HEK293 (cell line): Measurements from ENCODE around the gene CERS3.

ENCODE experiments used
- CTCF ChIA-PET: fragments of 350-600 bp; formaldehyde crosslinking; extraction: SDS; loops from one replicate; lab custom pipeline; 2021; ENCODE audit warnings: antibody characterized with exemption; lab: Yijun Ruan, JAX
- POLR2A ChIA-PET: fragments of 300-600 bp; formaldehyde crosslinking; extraction: SDS; loops from one replicate; lab custom pipeline; 2020; ENCODE audit warnings: antibody characterized with exemption, inconsistent platforms; lab: Yijun Ruan, JAX
- H3K27ac ChIP-seq: fragments of 200-500 bp; sonication (Bioruptor generic); 2 replicates; pipeline ENCODE4 v1.5.1; 2014; ENCODE audit warnings: low read depth, low read length, control low read depth, inconsistent platforms; ENCODE audit errors: extremely low read depth
- H3K36me3 ChIP-seq, 2 experiments: fragments of 200-500 bp in 1 of 2; sonication (Bioruptor generic) in 1 of 2; 1 replicate in 1 of 2; 2 replicates in 1 of 2; pipeline ENCODE4 v1.5.1; 2014 to 2017; ENCODE audit warnings: inconsistent platforms in 2 of 2, low read length in 2 of 2; ENCODE audit not compliant: control insufficient read depth in 2 of 2, insufficient read depth in 1 of 2
- H3K4me1 ChIP-seq: fragments of 200-500 bp; sonication (Bioruptor generic); 2 replicates; pipeline ENCODE4 v1.5.1; 2014; ENCODE audit warnings: mild to moderate bottlenecking, low read length, inconsistent platforms; ENCODE audit not compliant: control insufficient read depth, insufficient read depth
- H3K4me3 ChIP-seq: 2 replicates; pipeline ENCODE4 v1.5.1; 2011; ENCODE audit warnings: low read depth, mild to moderate bottlenecking, control low read depth, low read length, moderate library complexity
- H3K9me3 ChIP-seq: fragments of 200-500 bp; sonication (Bioruptor generic); 2 replicates; pipeline ENCODE4 v1.5.1; 2014; ENCODE audit warnings: low read depth, low read length, inconsistent platforms; ENCODE audit not compliant: control insufficient read depth, insufficient read depth
- FEZF1 ChIP-seq: fragments of 450-650 bp; formaldehyde crosslinking; IDR thresholded peaks from 2 replicates; pipeline ENCODE4 v1.5.1; 2016; ENCODE audit warnings: missing biosample characterization, missing genetic modification characterization
- IKZF3 ChIP-seq: fragments of 450-650 bp; IDR thresholded peaks from 2 replicates; pipeline ENCODE4 v1.5.0; 2018; ENCODE audit warnings: missing biosample characterization, mild to moderate bottlenecking, missing genetic modification characterization, moderate library complexity
- OVOL3 ChIP-seq: fragments of 450-650 bp; formaldehyde crosslinking; IDR thresholded peaks from 2 replicates; pipeline ENCODE4 v1.5.1; 2016; ENCODE audit warnings: missing biosample characterization, missing genetic modification characterization
- RBAK ChIP-seq: fragments of 450-650 bp; formaldehyde crosslinking; IDR thresholded peaks from 2 replicates; pipeline ENCODE4 v1.5.1; 2016; ENCODE audit warnings: missing biosample characterization, missing genetic modification characterization
- SP7 ChIP-seq: fragments of 450-650 bp; formaldehyde crosslinking; IDR thresholded peaks from 2 replicates; pipeline ENCODE4 v1.5.1; 2016; ENCODE audit warnings: missing biosample characterization, missing genetic modification characterization
- YY2 ChIP-seq: fragments of 450-650 bp; formaldehyde crosslinking; IDR thresholded peaks from 2 replicates; pipeline ENCODE4 v1.5.1; 2016; ENCODE audit warnings: missing biosample characterization, missing genetic modification characterization
- ZNF121 ChIP-seq: fragments of 450-650 bp; formaldehyde crosslinking; IDR thresholded peaks from 2 replicates; pipeline ENCODE4 v1.5.1; 2016; ENCODE audit warnings: missing biosample characterization, missing genetic modification characterization
- ZNF175 ChIP-seq: fragments of 450-650 bp; formaldehyde crosslinking; IDR thresholded peaks from 2 replicates; pipeline ENCODE4 v1.5.1; 2016; ENCODE audit warnings: missing biosample characterization, missing genetic modification characterization
- ZNF19 ChIP-seq: fragments of 450-650 bp; formaldehyde crosslinking; IDR thresholded peaks from 2 replicates; pipeline ENCODE4; 2016; ENCODE audit warnings: missing biosample characterization, missing genetic modification characterization, low read depth
- ZNF292 ChIP-seq: fragments of 450-650 bp; formaldehyde crosslinking; IDR thresholded peaks from 2 replicates; pipeline ENCODE4 v1.5.1; 2016; ENCODE audit warnings: low read depth, missing biosample characterization, missing genetic modification characterization, borderline replicate concordance
- ZNF354C ChIP-seq: fragments of 450-650 bp; formaldehyde crosslinking; IDR thresholded peaks from 2 replicates; pipeline ENCODE4 v1.5.1; 2016; ENCODE audit warnings: missing biosample characterization, missing genetic modification characterization, low read depth, borderline replicate concordance
- ZNF416 ChIP-seq: fragments of 450-650 bp; formaldehyde crosslinking; IDR thresholded peaks from 2 replicates; pipeline ENCODE4 v1.5.1; 2016; ENCODE audit warnings: missing biosample characterization, missing genetic modification characterization
- ZNF433 ChIP-seq: fragments of 450-650 bp; formaldehyde crosslinking; IDR thresholded peaks from 2 replicates; pipeline ENCODE4 v1.5.1; 2016; ENCODE audit warnings: missing biosample characterization, missing genetic modification characterization, low read depth
- ZNF510 ChIP-seq: fragments of 450-650 bp; formaldehyde crosslinking; IDR thresholded peaks from 2 replicates; pipeline ENCODE4 v1.5.1; 2018; ENCODE audit warnings: mild to moderate bottlenecking, missing genetic modification characterization, missing biosample characterization; ENCODE audit not compliant: insufficient replicate concordance
- ZNF530 ChIP-seq: fragments of 450-650 bp; formaldehyde crosslinking; IDR thresholded peaks from 2 replicates; pipeline ENCODE4 v1.5.1; 2016; ENCODE audit warnings: low read depth, missing biosample characterization, missing genetic modification characterization
- ZNF548 ChIP-seq: fragments of 450-650 bp; formaldehyde crosslinking; IDR thresholded peaks from 2 replicates; pipeline ENCODE4 v1.5.1; 2016; ENCODE audit warnings: missing biosample characterization, missing genetic modification characterization
- ZNF561 ChIP-seq: fragments of 450-650 bp; IDR thresholded peaks from 2 replicates; pipeline ENCODE4 v1.5.1; 2018; ENCODE audit warnings: missing biosample characterization, missing genetic modification characterization, borderline replicate concordance
- ZNF610 ChIP-seq: fragments of 450-650 bp; formaldehyde crosslinking; IDR thresholded peaks from 2 replicates; pipeline ENCODE4 v1.5.1; 2016; ENCODE audit warnings: missing biosample characterization, missing genetic modification characterization, borderline replicate concordance
- ZNF707 ChIP-seq: fragments of 450-650 bp; formaldehyde crosslinking; IDR thresholded peaks from 2 replicates; pipeline ENCODE4 v1.5.1; 2016; ENCODE audit warnings: missing biosample characterization, missing genetic modification characterization
- ZNF747 ChIP-seq: fragments of 450-650 bp; formaldehyde crosslinking; IDR thresholded peaks from 2 replicates; pipeline ENCODE4 v1.5.1; 2016; ENCODE audit warnings: missing biosample characterization, missing genetic modification characterization
- ZNF785 ChIP-seq: fragments of 450-650 bp; formaldehyde crosslinking; IDR thresholded peaks from 2 replicates; pipeline ENCODE4 v1.5.1; 2016; ENCODE audit warnings: missing biosample characterization, missing genetic modification characterization
- ZSCAN23 ChIP-seq: fragments of 450-650 bp; formaldehyde crosslinking; IDR thresholded peaks from 2 replicates; pipeline ENCODE4 v1.5.1; 2016; ENCODE audit warnings: missing biosample characterization, missing genetic modification characterization
- ZXDB ChIP-seq: fragments of 450-650 bp; formaldehyde crosslinking; IDR thresholded peaks from 2 replicates; pipeline ENCODE4 v1.5.1; 2016; ENCODE audit warnings: missing biosample characterization, missing genetic modification characterization
- TF ChIP-seq, protein P1 (sequence below): fragments of 450-650 bp; formaldehyde crosslinking; IDR thresholded peaks from 2 replicates; pipeline ENCODE4 v1.5.1; 2016; ENCODE audit warnings: missing biosample characterization, missing genetic modification characterization, low read depth
- TF ChIP-seq, protein P2 (sequence below): fragments of 450-650 bp; formaldehyde crosslinking; IDR thresholded peaks from 2 replicates; pipeline ENCODE4 v1.5.1; 2017; ENCODE audit warnings: missing biosample characterization, missing genetic modification characterization
- TF ChIP-seq, protein P3 (sequence below): fragments of 450-650 bp; formaldehyde crosslinking; IDR thresholded peaks from 2 replicates; pipeline ENCODE4 v1.5.1; 2016; ENCODE audit warnings: missing biosample characterization, missing genetic modification characterization
- TF ChIP-seq, protein P4 (sequence below): fragments of 450-650 bp; formaldehyde crosslinking; IDR thresholded peaks from 2 replicates; pipeline ENCODE4 v1.5.1; 2016; ENCODE audit warnings: missing biosample characterization, missing genetic modification characterization, borderline replicate concordance

The CERS3 gene

DNA sequence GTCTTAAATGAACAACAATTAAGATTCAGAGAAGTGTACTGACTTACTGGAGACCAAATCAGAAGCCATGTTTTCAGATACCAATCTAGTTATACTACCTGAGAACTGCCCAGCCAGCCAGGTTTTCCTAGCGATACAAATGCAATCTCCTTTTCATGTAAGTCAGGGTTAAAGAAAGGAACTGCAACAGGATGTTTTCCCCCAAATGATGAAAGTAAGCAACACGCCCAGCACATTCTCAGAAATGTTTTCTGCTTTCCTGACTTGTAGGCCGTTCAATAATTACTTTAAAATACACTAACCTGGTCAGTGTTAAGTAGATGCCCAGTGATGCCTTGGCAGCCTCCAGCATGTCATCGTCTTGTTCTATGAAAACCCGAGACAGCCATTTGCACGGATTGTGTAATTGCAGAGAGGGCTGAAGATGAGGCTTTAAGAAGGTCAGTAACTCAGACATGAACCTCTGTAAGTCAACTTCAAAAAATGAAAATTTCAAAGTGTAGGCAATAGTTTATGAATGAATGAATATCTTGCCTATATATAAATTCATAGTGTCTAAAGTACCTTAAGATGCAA is 42.9 kb upstream of the CERS3 start (continued):
- TF ChIP-seq ZNF548 (tag by site-specific recombination) (no peak), SP7 (tag by site-specific recombination) (no peak)

DNA sequence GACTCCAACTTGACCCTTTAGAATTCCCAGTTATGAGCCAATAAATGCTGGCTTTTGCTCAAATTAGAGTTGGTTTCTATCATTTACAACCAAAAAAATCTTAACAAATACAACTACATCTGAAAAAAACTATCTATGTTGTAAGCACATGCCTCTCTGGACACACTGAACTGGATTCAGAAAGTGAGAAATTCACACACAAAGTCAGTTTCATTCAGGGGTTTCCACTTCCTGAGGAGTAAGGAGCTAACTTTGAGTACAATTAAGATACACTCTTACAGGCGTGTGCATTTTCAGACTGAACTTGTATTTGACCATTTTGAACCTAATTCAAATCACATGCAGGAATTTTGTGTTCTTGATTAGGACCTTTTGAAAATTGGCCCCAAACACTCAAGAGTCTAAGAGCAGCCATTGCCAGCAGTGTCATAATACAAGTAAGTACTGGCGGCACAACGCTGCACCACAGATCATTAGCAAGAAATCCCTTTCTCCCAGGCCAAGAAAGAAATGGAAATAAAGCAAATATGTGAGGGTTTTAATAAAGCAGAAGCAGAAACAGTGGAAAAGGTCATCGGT is 42.1 kb upstream of the CERS3 start:
- peaks cover 15 to 52% of the 10 kb centered on the region in 2 experiments for H3K36me3 ChIP-seq
- no peak overlapping the region for H3K27ac ChIP-seq
- no peak overlapping the region for H3K4me3 ChIP-seq
- TF ChIP-seq ZNF354C (no peak), ZXDB (tag by site-specific recombination) (no peak), ZNF707 (no peak), ZNF610 (tag by site-specific recombination) (no peak), ZNF510 (tag by site-specific recombination) (no peak), ZNF292 (tag by site-specific recombination) (no peak), ZNF19 (tag by site-specific recombination) (no peak), ZNF433 (no peak), ZNF416 (no peak), YY2 (tag by site-specific recombination) (no peak), ZNF785 (no peak), IKZF3 (no peak)
- TF ChIP-seq, protein P1, sequence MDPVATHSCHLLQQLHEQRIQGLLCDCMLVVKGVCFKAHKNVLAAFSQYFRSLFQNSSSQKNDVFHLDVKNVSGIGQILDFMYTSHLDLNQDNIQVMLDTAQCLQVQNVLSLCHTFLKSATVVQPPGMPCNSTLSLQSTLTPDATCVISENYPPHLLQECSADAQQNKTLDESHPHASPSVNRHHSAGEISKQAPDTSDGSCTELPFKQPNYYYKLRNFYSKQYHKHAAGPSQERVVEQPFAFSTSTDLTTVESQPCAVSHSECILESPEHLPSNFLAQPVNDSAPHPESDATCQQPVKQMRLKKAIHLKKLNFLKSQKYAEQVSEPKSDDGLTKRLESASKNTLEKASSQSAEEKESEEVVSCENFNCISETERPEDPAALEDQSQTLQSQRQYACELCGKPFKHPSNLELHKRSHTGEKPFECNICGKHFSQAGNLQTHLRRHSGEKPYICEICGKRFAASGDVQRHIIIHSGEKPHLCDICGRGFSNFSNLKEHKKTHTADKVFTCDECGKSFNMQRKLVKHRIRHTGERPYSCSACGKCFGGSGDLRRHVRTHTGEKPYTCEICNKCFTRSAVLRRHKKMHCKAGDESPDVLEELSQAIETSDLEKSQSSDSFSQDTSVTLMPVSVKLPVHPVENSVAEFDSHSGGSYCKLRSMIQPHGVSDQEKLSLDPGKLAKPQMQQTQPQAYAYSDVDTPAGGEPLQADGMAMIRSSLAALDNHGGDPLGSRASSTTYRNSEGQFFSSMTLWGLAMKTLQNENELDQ (tag by site-specific recombination), result no peak
- TF ChIP-seq, protein P2, sequence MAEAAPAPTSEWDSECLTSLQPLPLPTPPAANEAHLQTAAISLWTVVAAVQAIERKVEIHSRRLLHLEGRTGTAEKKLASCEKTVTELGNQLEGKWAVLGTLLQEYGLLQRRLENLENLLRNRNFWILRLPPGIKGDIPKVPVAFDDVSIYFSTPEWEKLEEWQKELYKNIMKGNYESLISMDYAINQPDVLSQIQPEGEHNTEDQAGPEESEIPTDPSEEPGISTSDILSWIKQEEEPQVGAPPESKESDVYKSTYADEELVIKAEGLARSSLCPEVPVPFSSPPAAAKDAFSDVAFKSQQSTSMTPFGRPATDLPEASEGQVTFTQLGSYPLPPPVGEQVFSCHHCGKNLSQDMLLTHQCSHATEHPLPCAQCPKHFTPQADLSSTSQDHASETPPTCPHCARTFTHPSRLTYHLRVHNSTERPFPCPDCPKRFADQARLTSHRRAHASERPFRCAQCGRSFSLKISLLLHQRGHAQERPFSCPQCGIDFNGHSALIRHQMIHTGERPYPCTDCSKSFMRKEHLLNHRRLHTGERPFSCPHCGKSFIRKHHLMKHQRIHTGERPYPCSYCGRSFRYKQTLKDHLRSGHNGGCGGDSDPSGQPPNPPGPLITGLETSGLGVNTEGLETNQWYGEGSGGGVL (tag by site-specific recombination), result no peak
- TF ChIP-seq, protein P3, sequence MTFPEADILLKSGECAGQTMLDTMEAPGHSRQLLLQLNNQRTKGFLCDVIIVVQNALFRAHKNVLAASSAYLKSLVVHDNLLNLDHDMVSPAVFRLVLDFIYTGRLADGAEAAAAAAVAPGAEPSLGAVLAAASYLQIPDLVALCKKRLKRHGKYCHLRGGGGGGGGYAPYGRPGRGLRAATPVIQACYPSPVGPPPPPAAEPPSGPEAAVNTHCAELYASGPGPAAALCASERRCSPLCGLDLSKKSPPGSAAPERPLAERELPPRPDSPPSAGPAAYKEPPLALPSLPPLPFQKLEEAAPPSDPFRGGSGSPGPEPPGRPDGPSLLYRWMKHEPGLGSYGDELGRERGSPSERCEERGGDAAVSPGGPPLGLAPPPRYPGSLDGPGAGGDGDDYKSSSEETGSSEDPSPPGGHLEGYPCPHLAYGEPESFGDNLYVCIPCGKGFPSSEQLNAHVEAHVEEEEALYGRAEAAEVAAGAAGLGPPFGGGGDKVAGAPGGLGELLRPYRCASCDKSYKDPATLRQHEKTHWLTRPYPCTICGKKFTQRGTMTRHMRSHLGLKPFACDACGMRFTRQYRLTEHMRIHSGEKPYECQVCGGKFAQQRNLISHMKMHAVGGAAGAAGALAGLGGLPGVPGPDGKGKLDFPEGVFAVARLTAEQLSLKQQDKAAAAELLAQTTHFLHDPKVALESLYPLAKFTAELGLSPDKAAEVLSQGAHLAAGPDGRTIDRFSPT (tag by site-specific recombination), result no peak
- H3K4me1 ChIP-seq, result no peaks in the 10 kb centered on the region
- ChIA-PET POLR2A (no interaction called here), CTCF (interaction anchor here (0.6 to 1.5 kb wide), 3 partner anchors 46 to 276 kb away, joined by 3 to 5 read pairs (median 4); no protein-coding TSS in a partner anchor)
- H3K9me3 ChIP-seq, result no peaks in the 10 kb centered on the region

DNA sequence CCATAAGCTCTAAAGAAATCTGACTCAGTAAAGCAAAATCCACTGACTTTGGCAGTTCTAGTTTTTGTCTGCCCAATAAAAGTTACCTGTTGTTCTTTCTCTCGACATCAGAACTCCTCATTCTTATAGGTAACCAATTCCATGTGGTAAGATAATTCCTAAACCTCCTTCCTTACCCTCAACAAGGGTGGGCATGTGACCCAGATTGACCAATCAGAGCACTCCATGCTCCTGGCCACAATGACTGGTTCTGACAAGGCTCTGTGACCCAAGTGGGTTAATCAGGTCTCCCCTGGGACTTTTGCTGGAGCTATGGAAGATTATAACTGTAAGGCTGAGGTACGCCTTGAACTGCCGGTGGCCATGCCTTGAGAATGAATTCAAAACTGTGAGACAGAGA is 41.5 kb upstream of the CERS3 start:
- peaks cover 15 to 52% of the 10 kb centered on the region in 2 experiments for H3K36me3 ChIP-seq
- no peak overlapping the region for H3K27ac ChIP-seq
- H3K4me1 ChIP-seq, result no peaks in the 10 kb centered on the region
- ChIA-PET POLR2A (no interaction called here), CTCF (interaction anchor here (0.6 to 0.7 kb wide), 3 partner anchors 64 to 276 kb away, joined by 3 to 6 read pairs (median 3); no protein-coding TSS in a partner anchor)
- H3K9me3 ChIP-seq, result no peaks in the 10 kb centered on the region
- H3K4me3 ChIP-seq, result no peak overlapping the region
- no peak for TF ChIP-seq ZSCAN23 (tag by site-specific recombination)
- TF ChIP-seq ZNF175 (tag by site-specific recombination), result no peak
- no peak for TF ChIP-seq ZNF121
- TF ChIP-seq, protein P4, sequence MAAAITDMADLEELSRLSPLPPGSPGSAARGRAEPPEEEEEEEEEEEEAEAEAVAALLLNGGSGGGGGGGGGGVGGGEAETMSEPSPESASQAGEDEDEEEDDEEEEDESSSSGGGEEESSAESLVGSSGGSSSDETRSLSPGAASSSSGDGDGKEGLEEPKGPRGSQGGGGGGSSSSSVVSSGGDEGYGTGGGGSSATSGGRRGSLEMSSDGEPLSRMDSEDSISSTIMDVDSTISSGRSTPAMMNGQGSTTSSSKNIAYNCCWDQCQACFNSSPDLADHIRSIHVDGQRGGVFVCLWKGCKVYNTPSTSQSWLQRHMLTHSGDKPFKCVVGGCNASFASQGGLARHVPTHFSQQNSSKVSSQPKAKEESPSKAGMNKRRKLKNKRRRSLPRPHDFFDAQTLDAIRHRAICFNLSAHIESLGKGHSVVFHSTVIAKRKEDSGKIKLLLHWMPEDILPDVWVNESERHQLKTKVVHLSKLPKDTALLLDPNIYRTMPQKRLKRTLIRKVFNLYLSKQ, result no peak
- TF ChIP-seq ZNF747 (tag by site-specific recombination), result no peak
- no peak for TF ChIP-seq ZNF510 (tag by site-specific recombination)
- TF ChIP-seq ZNF530 (tag by site-specific recombination), result no peak
- TF ChIP-seq FEZF1 (tag by site-specific recombination), result no peak
- no peak for TF ChIP-seq RBAK (tag by site-specific recombination)
- TF ChIP-seq OVOL3, result no peak
- no peak for TF ChIP-seq ZNF561
